Brain microvascular endothelial cell (primary cell): ENCODE results near the gene CCDC85C.

Source experiments
- DNase-seq: peaks from one replicate; pipeline ENCODE4 v3.0.0-alpha.2; 2020
- H3K27ac ChIP-seq: fragments of 250-450 bp; sonication (Bioruptor Pico); 2 replicates; pipeline ENCODE4 v1.5.1; 2020; ENCODE audit warnings: mild to moderate bottlenecking, moderate library complexity
- H3K27me3 ChIP-seq: fragments of 250-450 bp; sonication (Bioruptor Pico); replicated peaks from 2 replicates; pipeline ENCODE4 v1.5.1; 2020; ENCODE audit warnings: mild to moderate bottlenecking
- H3K36me3 ChIP-seq: fragments of 250-450 bp; sonication (Bioruptor Pico); replicated peaks from 2 replicates; pipeline ENCODE4 v1.5.1; 2020; ENCODE audit warnings: mild to moderate bottlenecking
- H3K4me3 ChIP-seq: 2 replicates; pipeline ENCODE4 v1.5.1; 2011; ENCODE audit warnings: low read depth, mild to moderate bottlenecking, control low read depth, low read length, moderate library complexity
- in situ Hi-C: cut with HindIII; loops from 2 replicates; pipeline ENCODE4 v1.10.0; 2017; ENCODE audit warnings: low sequenced_read_pairs, low pct_ligation_motif_present
- TF ChIP-seq, protein P1 (sequence below): IDR thresholded peaks from 2 replicates; pipeline ENCODE4 v1.5.1; 2011; ENCODE audit warnings: low read depth, mild to moderate bottlenecking, moderate library complexity, low read length, control low read depth, inconsistent platforms; ENCODE audit errors: missing control alignments

Gene CCDC85C

GRCh38 chr14:99462210-99462609 is 141.8 kb downstream of the CCDC85C start:
- H3K27me3 ChIP-seq = no peaks in the 10 kb centered on the region
- H3K36me3 ChIP-seq = peaks cover 21% of the 10 kb centered on the region
- in situ Hi-C loops = no loop called here
- TF ChIP-seq, protein P1, sequence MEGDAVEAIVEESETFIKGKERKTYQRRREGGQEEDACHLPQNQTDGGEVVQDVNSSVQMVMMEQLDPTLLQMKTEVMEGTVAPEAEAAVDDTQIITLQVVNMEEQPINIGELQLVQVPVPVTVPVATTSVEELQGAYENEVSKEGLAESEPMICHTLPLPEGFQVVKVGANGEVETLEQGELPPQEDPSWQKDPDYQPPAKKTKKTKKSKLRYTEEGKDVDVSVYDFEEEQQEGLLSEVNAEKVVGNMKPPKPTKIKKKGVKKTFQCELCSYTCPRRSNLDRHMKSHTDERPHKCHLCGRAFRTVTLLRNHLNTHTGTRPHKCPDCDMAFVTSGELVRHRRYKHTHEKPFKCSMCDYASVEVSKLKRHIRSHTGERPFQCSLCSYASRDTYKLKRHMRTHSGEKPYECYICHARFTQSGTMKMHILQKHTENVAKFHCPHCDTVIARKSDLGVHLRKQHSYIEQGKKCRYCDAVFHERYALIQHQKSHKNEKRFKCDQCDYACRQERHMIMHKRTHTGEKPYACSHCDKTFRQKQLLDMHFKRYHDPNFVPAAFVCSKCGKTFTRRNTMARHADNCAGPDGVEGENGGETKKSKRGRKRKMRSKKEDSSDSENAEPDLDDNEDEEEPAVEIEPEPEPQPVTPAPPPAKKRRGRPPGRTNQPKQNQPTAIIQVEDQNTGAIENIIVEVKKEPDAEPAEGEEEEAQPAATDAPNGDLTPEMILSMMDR = no peak
- no peak overlapping the region for H3K4me3 ChIP-seq
- no peak for DNase-seq
- H3K27ac ChIP-seq = no peak overlapping the region

GRCh38 chr14:99461411-99462085 is 142.5 kb downstream of the CCDC85C start:
- Histone ChIP-seq H3K27me3 (no peaks in the 10 kb centered on the region), H3K27ac (no peak overlapping the region), H3K4me3 (no peak overlapping the region), H3K36me3 (peaks cover 25% of the 10 kb centered on the region)
- no peak for DNase-seq
- in situ Hi-C loops = no loop called here
- TF ChIP-seq, protein P1 = no peak

- in situ Hi-C loops = no loop called here
- peaks cover 26% of the 10 kb centered on the region for H3K36me3 ChIP-seq
- DNase-seq = no peak
- H3K27ac ChIP-seq = no peak overlapping the region
- H3K4me3 ChIP-seq = no peak overlapping the region
- H3K27me3 ChIP-seq = no peaks in the 10 kb centered on the region
- TF ChIP-seq, protein P1 = no peak
These were observed 143.2 kb downstream of the CCDC85C start for GRCh38 chr14:99460793-99461192.

DNA sequence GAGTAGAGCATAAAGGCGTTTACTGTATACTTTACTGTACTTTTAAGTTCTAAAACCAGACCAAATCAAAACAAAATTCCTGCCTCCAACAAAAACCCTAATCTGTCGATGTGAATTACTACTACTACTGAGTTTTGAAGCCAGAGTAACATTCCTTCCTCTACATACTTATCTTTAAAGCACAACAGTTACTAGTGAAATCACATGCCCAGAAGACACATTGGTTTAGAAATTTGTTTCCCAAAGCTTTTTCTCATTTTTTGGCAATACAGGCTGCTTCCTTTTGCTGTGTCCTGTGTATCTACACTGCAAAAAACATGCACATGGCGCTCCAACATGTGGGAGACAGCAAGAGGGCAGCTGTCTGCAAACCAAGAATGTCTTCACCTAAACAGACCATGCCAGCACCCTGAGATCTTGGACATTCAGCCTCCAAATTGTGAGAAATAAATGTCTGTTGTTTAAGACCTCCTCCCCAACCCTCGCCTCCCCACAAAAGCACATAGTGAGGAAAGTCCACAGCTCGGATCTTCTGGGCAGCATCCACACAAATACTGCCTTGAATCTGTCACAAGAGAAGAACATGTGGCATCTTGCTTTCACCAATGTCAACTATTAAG is 144.4 kb downstream of the CCDC85C start:
- Histone ChIP-seq H3K27ac (no peak overlapping the region), H3K4me3 (no peak overlapping the region), H3K27me3 (no peaks in the 10 kb centered on the region), H3K36me3 (peaks cover 24% of the 10 kb centered on the region)
- TF ChIP-seq, protein P1 = no peak
- in situ Hi-C loops = no loop called here
- DNase-seq = no peak

GRCh38 chr14:99454246-99454645 is 149.8 kb downstream of the CCDC85C start:
- DNase-seq = no peak
- Histone ChIP-seq H3K4me3 (no peak overlapping the region), H3K36me3 (peaks cover 12% of the 10 kb centered on the region), H3K27me3 (no peaks in the 10 kb centered on the region), H3K27ac (no peak overlapping the region)
- TF ChIP-seq, protein P1 = no peak
- in situ Hi-C loops = no loop called here
